Caki2 (cell line): Measurements from ENCODE around the gene OR4K14. TPM values are rescaled to one million over a fixed set of nuclear protein-coding genes. Genes with fewer than 3 reads are reported as not detected.
"Not testable (repeated sequence)": the region's sequence is repeated elsewhere in the genome, so short reads cannot be mapped to it uniquely, and the experiment has no call there.

Experiments
- DNase-seq: peaks from one replicate; pipeline ENCODE4 v3.0.0-alpha.2; 2015; ENCODE audit warnings: low read depth
- in situ Hi-C: cut with HindIII; loops from 2 replicates; pipeline ENCODE4 v1.10.0; 2016; ENCODE audit warnings: low sequenced_read_pairs, low pct_unique_long_range_greater_than_20kb, mixed read lengths
- total RNA-seq: library from RNA; depleted of rRNA; stranded (reverse); fragments of >200 nt; shearing (Covaris generic); gene quantifications from 2 replicates; pipeline ENCODE4 v1.2.3, GENCODE V29; 2014; ENCODE audit warnings: low replicate concordance; rRNA removed

OR4K14 gene, protein sequence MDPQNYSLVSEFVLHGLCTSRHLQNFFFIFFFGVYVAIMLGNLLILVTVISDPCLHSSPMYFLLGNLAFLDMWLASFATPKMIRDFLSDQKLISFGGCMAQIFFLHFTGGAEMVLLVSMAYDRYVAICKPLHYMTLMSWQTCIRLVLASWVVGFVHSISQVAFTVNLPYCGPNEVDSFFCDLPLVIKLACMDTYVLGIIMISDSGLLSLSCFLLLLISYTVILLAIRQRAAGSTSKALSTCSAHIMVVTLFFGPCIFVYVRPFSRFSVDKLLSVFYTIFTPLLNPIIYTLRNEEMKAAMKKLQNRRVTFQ
- not detected in 2 replicates for total RNA-seq

DNA sequence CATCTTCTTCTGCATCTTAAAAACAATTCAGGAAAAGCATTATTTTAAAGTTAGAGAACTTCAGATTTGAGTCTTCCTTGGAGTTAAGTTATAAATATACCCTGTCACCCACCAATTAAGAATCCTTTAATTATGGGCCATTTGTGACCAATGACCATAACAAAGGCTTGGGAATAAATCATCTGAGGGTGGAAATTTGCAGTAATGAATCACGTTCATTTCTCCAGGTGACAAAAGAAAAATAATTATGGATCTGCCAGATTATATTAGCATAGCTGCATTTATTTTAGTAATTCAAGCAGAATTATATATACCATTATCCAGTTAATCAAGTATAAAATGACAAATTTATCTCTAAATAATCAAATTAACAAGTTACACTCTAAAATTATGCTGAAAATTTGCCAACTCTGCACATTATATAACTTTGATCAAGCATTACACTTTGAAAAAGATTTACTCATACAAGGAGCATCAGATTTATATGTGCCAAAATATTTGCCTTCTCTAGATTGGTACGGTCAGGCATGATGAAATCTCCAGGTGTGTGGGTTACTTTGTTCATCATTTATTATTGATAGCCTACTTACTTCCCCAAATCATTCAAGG is at the start of gene OR4K14:
TSS of gene OR4K14 (minus strand) at position 51 of the 609 bp plus-strand sequence. CDS start 4,114 bp downstream, outside the sequence.
- in situ Hi-C loops, result no loop called here
- no peak for DNase-seq

DNA sequence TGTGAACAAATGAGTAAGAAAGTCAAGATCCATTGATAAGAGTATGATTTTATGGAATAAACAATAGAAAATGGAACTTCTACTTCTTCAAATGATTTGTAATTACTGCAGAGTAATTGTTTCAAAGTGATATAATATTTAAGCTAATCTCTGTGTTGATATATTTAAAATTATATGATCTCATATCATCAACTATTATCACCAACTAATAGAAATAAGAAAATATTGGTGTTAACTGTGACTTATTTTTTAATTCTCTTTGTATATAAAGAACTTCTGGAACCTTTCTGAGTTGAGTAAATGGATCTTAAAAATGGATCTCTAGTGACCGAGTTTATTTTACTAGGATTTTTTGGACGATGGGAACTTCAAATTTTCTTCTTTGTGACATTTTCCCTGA is 40.6 kb upstream of the OR4K14 start, which contains the start of gene OR4L1:
TSS of gene OR4L1 (plus strand) at position 301 of the 400 bp plus-strand sequence. CDS start at position 301, 0 bp downstream.
- in situ Hi-C loops, result no loop called here

DNA sequence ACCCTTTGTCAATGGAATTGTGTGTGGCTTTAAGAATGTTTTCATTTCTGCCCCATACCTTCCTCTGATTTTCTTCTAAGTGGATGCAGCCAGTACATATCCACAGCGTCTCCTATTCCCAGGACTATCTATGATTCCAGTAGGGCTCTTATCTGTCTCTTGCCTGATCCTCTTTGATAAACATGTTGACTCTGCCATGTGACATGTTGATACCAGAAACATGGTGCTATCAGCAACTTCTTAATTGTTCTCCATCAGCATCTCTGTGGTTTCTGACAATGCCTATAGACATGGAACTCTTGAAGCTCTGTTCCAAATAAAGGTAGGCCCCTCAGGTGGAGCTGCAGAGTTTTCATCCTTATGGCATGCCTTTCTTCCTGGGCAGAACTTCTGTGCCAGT is 29.1 kb upstream of the OR4K14 start:
- in situ Hi-C loops, result no loop called here
- DNase-seq, result no peak

More for the DNA sequence above, 40.6 kb upstream of the OR4K14 start, which contains the start of gene OR4L1:
- no peak for DNase-seq

DNA sequence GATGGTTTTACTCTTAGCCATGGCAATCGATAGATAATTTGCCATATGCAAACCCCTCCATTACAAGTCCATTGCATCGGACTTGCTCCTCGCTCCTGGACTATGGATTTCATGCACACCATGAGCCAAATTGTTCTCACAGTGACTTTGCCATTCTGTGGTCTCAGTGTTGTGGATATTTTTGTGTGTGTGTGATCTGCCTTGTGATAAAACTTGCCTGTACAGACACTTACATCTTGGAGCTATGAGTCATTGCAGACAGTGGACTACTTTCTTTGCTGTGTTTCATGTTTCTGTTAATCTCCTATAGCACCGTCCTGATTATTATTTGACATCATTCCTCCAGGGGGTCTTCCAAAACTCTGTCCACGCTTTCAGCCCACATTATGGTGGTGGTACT is 25.1 kb upstream of the OR4K14 start:
- DNase-seq, result no peak
- in situ Hi-C loops, result no loop called here

DNA sequence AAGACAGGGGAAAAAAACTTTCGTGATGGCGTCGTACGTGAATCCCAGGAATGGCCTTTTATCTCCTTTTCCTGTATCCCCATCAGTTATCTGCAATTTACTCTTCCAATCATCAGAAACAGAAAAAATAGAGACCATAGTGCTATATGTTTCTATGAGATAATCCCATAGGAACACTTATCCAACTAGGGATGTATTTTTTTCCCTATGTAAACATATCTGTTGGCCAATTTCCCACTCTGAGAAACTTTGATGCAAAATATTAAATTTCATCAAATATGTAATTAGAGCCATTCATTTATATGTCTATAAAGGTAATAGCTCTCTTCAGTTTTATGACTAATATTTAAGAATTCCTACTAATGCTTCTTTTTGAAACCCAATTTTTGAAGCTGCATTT is 16.8 kb upstream of the OR4K14 start, which contains the start of gene OR4K13:
TSS of gene OR4K13 (minus strand) at position 101 of the 400 bp plus-strand sequence. CDS start 1,280 bp downstream, outside the sequence.
- in situ Hi-C loops, result no loop called here

DNA sequence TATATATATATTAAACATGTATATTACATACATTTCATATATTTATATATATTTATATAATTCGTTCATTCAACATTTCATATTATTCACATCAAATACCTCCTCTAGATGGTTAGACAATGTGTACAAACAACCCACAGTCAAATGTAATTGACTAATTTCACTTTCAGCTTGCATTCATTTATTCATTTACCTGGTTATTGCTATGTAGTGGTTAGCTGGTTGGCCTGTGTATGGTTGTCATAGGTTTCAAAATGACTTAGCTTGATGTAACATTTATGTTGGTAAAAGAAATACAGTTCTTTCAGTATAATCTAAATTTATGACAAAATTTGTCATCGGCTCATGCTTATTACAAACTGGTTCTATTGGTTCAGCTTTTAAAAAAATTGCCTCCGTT is 16.3 kb upstream of the OR4K14 start:
- no peak for DNase-seq
- in situ Hi-C loops, result no loop called here

More for the DNA sequence above, 16.8 kb upstream of the OR4K14 start, which contains the start of gene OR4K13:
- no peak for DNase-seq

DNA sequence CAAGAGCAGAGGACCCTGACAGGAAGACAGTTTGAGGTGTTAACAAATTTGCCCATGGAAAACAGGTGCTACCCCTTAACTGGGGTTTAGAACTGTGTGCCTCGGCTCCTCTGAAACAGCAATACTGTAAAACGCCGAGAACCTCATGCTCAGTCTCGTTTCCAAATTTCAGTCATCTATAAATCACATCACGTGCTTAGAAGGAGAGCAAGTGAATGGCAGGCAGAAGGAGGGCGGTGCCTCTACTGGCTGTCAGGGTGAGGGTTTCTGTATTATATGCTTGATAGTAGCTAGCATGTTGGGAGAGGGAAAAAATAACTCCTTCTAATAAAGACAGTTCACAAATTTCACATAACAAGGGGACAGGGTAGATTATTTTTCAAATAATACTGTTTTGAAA is 12.0 kb upstream of the OR4K14 start:
- in situ Hi-C loops, result no loop called here
- no peak for DNase-seq

DNA sequence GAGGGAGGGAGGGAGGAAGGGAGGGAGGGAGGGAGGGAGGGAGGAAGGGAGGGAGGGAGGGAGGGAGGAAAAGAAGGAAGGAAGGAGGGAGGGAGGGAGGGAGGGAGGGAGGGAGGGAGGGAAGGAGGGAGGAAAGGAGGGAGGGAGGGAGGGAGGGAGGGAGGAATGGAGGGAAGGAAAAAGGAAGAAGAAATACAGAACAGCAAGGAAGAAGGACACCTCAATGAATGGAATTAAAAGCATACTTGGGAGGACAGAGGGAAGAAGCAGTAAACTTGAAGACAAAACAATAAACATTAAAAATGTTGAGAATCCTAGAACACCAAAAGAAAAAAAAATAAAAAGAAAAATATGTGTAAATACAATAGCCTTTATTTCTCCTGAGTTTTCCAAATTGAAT is 11.0 kb downstream of the OR4K14 start:
- in situ Hi-C loops, result no loop called here
- DNase-seq, result no peak

DNA sequence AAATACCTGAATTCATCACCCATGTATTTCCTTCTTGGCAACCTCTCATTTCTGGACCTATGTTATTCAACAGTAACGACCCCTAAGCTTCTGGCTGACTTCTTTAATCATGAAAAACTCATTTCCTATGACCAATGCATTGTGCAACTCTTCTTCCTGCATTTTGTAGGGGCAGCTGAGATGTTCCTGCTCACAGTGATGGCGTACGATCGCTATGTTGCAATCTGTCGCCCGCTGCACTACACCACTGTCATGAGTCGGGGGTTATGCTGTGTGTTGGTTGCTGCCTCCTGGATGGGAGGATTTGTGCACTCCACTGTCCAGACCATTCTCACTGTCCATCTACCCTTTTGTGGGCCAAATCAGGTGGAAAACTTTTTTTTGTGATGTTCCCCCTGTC is 16.8 kb downstream of the OR4K14 start:
- DNase-seq, result no peak
- in situ Hi-C loops, result no loop called here

DNA sequence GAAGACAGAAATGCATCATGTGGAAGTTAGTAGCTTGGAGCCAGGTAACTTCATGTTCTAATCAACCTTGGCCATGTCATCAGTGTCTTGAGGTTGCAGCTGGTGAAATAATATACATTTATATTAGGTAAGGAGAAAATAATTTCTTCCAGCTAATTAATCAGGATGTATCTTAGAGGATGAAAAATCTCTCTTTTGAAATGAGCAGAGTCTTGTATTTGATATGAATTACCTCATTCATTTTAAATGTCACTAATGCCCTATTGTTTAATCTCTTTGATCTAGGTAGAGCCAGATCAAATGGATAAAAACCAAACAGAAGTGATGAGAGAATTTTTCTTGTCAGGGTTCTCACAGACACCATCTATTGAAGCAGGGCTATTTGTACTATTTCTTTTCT is 17.2 kb downstream of the OR4K14 start, which contains the start of gene OR4Q2:
TSS of gene OR4Q2 (plus strand) at position 301 of the 400 bp plus-strand sequence.
- DNase-seq, result no peak
- in situ Hi-C loops, result no loop called here

DNA sequence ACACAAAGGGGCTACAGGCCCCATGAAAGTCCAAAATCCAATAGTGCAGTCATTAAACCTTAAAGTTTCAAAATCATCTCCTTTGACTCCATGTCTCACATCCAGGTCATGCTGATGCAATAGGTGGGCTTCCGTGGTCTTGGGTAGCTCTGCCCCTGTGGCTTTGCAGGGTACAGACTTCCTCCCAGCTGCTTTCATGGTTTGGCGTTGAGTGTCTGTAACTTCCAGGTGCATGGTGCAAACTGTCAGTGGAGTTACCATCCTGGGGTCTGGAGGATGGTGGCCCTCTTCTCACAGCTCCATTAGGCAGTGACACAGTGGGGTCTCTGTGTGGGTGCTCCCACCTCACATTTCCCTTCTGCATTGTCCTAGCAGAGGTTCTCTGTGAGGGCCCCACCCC is 25.7 kb downstream of the OR4K14 start:
- DNase-seq, result no peak

DNA sequence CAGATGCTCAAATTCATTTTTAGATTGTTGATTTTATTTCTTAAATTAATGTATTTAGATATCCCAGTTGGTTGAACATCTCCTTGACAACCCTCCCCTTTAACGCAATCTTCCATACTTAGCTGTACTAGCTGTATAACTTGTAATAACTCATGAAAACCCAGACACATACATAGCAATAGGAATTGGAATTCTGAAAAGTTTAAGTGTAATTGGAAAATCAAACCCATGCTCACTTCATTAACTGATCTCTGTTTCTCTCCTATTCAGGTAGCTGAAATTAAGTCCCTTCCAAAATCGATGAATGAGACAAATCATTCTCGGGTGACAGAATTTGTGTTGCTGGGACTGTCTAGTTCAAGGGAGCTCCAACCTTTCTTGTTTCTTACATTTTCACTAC is 43.8 kb downstream of the OR4K14 start, which contains the start of gene OR4K15:
TSS of gene OR4K15 (plus strand) at position 301 of the 400 bp plus-strand sequence. CDS start at position 301, 0 bp downstream.
- in situ Hi-C loops, result no loop called here
- no peak for DNase-seq

More for the DNA sequence above, 25.7 kb downstream of the OR4K14 start:
- in situ Hi-C loops, result no loop called here

DNA sequence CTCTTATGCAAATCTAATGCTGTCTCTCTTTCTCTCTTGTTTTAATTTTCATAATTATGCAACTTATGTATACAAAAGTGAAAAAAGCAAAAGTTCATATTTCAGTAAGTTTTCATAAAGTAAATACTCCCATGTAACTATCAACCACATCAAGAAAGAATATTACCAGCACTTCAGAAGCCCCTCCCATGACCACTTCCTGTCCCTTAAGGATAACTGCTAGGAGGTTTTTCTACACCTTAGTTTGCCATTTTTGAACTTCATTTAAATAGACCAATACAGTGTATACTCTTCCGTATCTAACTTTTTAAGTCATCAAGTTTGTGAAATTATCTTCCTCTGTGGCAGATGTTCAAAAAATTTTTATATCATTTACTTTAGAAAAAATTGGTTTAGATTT is 44.3 kb downstream of the OR4K14 start:
- DNase-seq, result no peak
- in situ Hi-C loops, result no loop called here

DNA sequence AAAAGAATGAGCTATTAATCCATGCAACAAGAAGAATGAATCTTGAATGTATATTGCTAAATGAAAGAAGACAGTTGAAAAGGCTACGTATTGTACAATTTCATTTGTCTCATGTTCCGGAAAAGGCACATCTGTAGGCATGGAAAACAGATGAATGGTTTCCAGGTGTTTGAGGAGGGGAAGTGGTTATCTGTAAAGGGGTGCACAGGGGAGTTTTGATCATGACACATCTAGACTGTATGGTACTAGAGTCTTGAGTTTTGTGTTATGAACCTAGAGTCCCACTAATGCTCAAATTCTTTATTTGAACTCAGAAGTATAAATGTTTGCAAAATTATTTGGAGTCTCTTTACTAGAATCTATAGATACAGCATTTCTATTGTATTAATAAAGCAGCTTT is 49.4 kb downstream of the OR4K14 start:
- in situ Hi-C loops, DNase-seq: not testable (repeated sequence)

Other genes starting within 250 kb of the OR4K14 start
- gene OR4M1, start 245.8 kb downstream of the OR4K14 start, total RNA-seq, result not detected in 2 replicates
- not detected in 2 replicates for gene OR4N2, start 215.5 kb downstream of the OR4K14 start, total RNA-seq
- gene OR4K2, start 144.2 kb downstream of the OR4K14 start, total RNA-seq, result not detected in 2 replicates
- not detected in 2 replicates for gene OR4K5, start 98.7 kb downstream of the OR4K14 start, total RNA-seq
- gene OR4K1, start 88.4 kb downstream of the OR4K14 start, total RNA-seq, result not detected in 2 replicates
- gene OR4K15, start 43.7 kb downstream of the OR4K14 start, total RNA-seq, result not detected in 2 replicates
- gene OR4Q2, start 17.1 kb downstream of the OR4K14 start, total RNA-seq, result not detected in 2 replicates
- not detected in 2 replicates for gene OR4K13, start 16.7 kb upstream of the OR4K14 start, total RNA-seq
- gene OR4L1, start 40.7 kb upstream of the OR4K14 start, total RNA-seq, result not detected in 2 replicates
- not detected in 2 replicates for gene OR4K17, start 91.4 kb upstream of the OR4K14 start, total RNA-seq
- gene OR4N5, start 119.5 kb upstream of the OR4K14 start, total RNA-seq, result not detected in 2 replicates
- gene OR11G2, start 171.6 kb upstream of the OR4K14 start, total RNA-seq, result not detected in 2 replicates
- not detected in 2 replicates for gene OR11H6, start 204.4 kb upstream of the OR4K14 start, total RNA-seq
- not detected in 2 replicates for gene OR11H7, start 209.7 kb upstream of the OR4K14 start, total RNA-seq
- not detected in 2 replicates for gene OR11H4, start 220.0 kb upstream of the OR4K14 start, total RNA-seq